HK-2 (cell line): ENCODE measurements around the gene PLCXD1.

Experiments used
- DNase-seq: peaks from one replicate; pipeline ENCODE4 v3.0.0-alpha.2; 2018; ENCODE audit not compliant: unreplicated experiment

The PLCXD1 gene

GRCh38 chrX:333611-334311 lies 52.6 kb downstream of the PLCXD1 start:
- DNase-seq: no peak

DNA sequence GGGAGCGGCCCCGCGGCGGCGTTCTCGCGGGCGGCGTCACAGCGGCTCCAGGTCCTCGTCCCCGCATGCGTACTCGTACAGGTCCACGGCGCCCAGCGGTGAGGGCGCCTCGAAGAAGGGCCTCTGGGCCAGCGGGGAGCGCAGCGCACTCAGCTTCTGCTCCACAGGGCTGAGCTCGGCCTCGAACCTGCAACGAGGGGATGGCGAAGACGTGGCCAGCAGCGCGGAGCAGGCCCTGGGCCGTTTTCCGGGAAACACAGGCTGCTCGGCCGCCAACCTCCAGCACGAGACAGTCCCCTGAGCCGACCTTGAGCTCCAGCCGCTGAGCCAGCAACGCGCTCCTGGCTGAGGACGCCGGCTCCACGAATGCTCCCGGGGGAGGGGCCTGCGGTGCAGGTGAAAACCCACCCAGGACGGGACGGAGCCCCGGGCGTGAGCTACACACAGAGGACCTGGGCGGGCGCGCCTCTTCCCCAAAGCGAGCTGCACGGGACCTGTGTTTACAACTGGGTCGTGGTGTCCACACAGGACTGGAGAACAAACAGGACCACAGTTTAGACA lies 53.2 kb downstream of the PLCXD1 start:
- DNase-seq: no peak

DNA sequence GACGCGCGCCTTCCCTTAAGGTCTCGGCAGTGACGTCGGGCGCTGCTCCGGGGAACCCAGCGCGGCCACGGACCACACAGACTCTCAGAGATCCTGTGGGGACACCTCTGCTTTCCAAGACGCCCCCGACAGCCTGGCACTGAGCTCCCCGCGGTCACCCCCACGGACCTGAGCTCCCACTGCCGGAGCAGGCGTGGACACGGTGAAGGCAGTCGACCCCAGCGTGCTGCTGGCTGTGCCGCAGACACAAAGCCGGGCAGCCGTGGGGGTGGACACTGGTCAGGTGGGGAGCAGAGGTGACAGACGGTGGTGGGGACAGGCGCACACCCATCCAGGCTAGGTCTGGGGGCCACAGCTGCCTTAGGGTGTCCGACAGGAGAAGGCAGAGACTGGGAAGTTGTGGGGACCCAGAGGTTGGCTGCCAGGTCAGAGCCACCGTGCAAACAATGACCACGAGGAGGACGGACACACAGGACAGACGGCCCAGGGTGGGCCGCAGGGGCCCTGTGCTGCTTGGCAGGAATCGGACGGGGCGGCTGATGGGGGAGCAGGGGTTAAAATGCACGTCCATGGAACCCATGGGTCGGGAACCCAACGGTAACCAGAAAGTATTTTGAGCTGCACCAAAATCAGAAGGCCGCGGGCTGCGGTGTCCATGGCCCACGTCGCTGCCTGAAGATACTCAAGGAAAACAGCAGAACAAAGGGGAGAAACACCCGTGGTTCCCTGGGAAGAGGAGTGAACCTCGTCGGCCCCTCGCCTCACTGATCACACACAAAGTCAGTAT lies 54.0 kb downstream of the PLCXD1 start:
- no peak for DNase-seq

DNA sequence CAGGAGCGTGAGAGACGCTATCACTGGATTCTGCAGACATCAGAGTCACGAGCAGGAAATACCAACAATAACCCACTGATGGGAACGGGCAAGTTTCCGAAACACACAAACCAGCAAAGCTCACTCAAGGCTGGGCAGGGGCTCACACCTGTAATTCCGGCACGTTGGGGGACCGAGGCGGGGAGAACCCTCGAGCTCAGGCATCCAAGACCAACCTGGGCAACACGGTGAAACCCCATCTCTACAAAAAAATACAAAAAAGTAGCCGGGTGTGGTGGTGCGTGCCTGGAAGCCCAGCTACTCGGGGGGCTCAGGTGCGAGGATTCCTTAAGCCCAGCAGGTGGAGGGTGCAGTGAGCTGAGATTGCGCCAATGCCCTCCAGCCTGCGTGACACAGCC lies 54.6 kb downstream of the PLCXD1 start:
- DNase-seq: no peak

GRCh38 chrX:336227-336626 lies 55.0 kb downstream of the PLCXD1 start:
- DNase-seq: no peak

DNA sequence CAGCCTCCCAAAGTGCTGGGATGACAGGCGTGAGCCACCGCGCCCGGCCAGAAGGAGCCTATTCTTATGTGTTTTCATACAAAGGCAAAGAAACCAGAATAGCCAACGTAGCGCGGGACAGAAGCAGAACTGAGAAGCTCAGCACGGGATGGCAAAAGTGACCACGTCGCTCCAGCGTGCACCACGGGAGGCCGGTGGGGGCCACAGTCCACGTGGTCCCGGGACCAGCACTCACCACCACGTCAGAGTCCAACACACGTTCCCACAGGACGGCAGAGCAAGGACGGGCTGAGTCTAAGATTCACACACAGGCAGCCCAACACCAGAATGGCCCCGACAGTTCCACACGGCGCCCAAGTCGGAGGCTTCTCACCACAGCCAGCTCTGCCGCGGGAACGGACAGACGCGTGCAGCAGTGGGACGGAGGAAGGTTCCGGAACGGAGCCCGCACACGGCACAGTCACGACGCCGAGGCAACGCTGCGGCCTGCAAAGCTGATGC lies 56.2 kb downstream of the PLCXD1 start:
- no peak for DNase-seq

DNA sequence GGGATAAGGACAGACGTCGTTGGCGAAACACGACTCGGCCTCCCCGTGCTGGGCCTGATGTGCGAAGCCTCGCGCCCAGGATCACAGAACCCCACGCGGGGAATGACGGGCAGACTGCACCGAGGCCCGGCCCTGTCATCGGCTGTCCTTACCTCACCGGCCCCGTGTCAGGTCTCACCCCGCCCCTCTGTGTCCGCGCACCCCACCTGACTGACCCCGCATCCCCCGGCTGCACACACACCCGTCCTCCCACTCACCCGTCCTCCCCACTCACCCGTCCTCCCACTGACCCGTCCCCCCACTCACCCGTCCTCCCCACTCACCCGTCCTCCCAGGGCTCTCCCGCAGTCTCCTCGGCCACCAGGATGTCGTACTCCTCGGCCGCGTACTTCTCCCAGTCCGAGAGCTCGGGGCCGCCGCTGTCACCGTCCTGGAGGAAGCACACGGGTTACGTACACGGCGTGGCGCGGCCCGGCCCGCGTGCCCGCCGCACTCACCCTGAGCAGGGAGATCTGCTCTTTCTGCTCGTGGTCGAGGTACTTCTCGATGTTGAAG lies 57.2 kb downstream of the PLCXD1 start:
- no peak for DNase-seq

- DNase-seq: no peak
Observed at GRCh38 chrX:338836-339400, 57.7 kb downstream of the PLCXD1 start.

DNA sequence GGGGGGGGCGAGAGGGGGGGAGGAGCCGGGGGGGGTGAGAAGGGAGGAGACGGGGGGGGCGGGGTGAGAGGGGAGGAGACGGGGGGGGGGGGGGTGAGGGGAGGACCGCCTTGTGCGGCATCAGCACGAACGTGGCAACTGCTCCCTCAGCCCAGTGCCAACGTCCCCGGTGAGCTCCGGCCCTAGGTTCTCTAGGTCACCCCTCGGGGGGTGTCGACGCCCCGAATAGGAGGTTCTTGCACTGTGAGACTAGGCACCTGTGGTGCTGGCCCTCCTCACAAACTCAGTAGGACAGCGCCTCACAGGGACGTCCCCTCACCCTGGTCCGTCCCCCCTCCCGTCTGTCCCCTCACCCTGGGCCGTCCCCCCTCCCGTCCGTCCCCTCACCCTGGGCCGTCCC lies 58.9 kb downstream of the PLCXD1 start:
- DNase-seq: no peak

DNA sequence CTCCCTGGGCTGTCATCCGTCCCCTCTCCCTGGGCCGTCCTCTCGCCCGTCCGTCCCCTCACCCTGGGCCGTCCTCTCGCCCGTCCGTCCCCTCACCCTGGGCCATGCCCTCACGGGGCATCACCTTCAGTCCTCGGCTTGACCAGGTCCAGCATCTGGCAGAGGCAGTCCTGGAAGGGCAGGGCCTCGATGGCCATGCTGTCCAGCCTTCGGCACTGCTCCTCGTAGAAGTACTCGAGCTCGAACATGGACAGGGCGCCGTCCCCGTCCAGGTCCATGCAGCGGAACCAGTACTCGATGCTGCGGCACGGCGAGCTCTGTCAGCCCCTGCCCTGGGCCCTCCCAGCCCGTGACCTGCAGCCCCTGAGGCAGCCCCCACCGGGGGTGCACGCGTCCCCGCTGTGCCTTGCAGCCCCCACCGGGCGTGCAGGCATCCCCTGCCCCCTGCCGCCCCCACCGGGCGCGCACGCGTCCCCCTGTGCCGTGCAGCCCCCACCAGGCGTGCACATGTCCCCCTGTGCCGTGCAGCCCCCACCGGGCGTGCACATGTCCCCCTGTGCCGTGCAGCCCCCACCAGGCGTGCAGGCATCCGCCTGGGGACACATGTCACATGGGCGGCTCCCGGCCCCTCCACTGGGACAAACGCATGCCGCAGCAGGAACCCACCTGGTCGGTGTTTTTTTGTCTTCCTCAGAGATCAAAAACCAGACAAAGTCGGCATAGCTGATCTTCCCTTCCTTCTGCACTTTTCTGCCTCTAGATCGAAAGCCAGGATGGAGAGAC lies 59.7 kb downstream of the PLCXD1 start:
- no peak for DNase-seq

GRCh38 chrX:341541-342101 lies 60.4 kb downstream of the PLCXD1 start:
- no peak for DNase-seq

- DNase-seq: no peak
Observed at GRCh38 chrX:344371-344901, 63.3 kb downstream of the PLCXD1 start.

DNA sequence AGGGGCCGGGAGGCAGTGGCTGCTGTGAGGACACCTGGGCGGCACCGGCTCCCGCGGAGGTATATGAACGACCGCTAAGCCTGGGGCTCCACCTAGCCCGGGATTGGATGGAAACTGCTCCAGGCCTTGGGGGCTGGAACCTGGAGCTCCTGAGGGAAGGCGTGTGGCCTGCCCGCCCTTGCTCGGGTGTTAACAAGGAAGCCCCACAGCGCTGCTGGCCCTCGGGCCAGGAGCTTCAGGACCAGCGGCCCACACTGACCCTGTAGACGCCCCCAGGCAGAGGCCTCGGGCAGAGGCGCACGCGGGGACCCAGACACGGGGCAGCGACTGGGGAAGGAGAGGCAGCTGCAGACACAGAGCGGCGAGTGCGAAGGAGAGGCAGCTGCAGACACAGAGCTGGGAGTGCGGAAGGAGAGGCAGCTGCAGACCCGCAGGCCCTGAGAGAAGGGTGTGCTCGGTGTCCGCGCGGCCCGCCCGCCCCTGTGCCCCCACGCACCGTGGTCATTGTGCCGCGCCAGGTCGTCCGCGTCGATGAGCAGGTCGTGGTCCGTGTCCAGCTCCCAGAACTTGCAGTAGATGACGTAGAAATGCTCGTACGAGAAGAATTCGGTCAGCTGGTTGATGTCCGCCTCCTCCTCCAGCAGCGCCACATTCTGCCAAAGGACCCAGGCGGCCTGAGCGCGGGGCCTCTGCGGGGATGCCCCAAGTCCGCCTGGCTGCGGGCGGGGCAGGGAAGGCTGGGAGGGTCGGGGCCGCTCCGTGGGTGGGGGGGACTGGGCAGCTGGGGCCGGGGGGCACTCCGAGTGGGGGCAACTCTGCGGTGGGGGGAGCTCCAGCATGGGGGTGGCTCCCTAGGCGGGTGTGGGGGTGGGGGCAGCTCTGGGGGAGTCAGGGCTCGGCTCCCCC lies 64.1 kb downstream of the PLCXD1 start:
- DNase-seq: no peak

GRCh38 chrX:346034-346813 lies 65.0 kb downstream of the PLCXD1 start:
- no peak for DNase-seq

GRCh38 chrX:347351-348117 lies 66.4 kb downstream of the PLCXD1 start:
- no peak for DNase-seq

DNA sequence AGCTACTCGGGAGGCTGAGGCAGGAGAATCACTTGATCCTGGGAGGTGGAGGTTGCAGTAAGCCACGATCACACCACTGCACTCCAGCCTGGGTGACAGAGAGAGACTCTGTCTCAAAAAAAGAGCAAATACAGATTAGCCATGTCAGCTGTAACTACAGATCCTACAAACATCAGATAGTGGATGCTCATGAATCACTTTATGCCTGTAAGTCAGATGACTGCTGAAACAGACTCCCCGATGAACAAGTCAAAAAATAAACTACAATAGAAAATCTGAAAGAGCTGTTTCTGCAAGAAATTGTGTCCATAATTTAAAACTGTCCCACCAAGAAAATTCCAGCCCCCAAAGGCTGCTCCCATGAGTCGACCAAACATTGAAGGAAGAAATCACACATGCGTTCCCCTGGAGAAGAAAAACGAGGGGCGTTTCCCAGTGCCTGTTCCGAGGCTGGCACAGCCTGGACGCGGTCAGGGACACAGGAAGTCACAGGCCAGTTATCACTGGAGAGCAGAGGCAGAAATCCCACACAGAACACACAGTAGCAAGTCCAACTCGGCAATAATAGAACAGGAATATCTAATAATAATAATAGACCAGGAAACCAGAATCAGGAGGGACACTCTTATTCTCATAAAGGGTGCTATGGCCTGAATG lies 67.4 kb downstream of the PLCXD1 start:
- DNase-seq: no peak

GRCh38 chrX:349196-349595 lies 68.0 kb downstream of the PLCXD1 start:
- no peak for DNase-seq

GRCh38 chrX:349702-350101 lies 68.5 kb downstream of the PLCXD1 start:
- no peak for DNase-seq
